NCI-H146 (cell line): ENCODE measurements around the gene PRR15.
"Not testable (repeated sequence)": the region's sequence is repeated elsewhere in the genome, so short reads cannot be mapped to it uniquely, and the experiment has no call there.

Experiments
- DNase-seq: peaks from one replicate; lab custom pipeline; 2025; lab: John Stamatoyannopoulos, UW

Gene PRR15

GRCh38 chr7:29563590-29564495 is at the start of gene PRR15:
Gene PRR15 (plus strand): TSS chr7:29563835. CDS start chr7:29566330, 2,495 bp downstream.
- DNase-seq, result peak; percentile 57

GRCh38 chr7:29516491-29516890 is 47.1 kb upstream of the PRR15 start:
- DNase-seq, result no peak

GRCh38 chr7:29518616-29519015 is 45.0 kb upstream of the PRR15 start:
- DNase-seq, result no peak

- no peak for DNase-seq
These were observed 39.9 kb upstream of the PRR15 start for GRCh38 chr7:29523728-29524127.

- DNase-seq, result no peak
These were observed 36.0 kb upstream of the PRR15 start for GRCh38 chr7:29527505-29528108.

GRCh38 chr7:29528526-29528925 is 35.1 kb upstream of the PRR15 start:
- DNase-seq, result not testable (repeated sequence)

GRCh38 chr7:29538389-29538788 is 25.2 kb upstream of the PRR15 start:
- DNase-seq, result no peak

GRCh38 chr7:29539471-29539870 is 24.2 kb upstream of the PRR15 start:
- DNase-seq, result no peak

GRCh38 chr7:29547421-29547820 is 16.2 kb upstream of the PRR15 start:
- DNase-seq, result no peak

GRCh38 chr7:29548823-29549222 is 14.8 kb upstream of the PRR15 start:
- no peak for DNase-seq

GRCh38 chr7:29552392-29552791 is 11.2 kb upstream of the PRR15 start:
- DNase-seq, result no peak

GRCh38 chr7:29555061-29555460 is 8.6 kb upstream of the PRR15 start:
- DNase-seq, result no peak

GRCh38 chr7:29556405-29557195 is 7.0 kb upstream of the PRR15 start:
- DNase-seq, result no peak

GRCh38 chr7:29557954-29558353 is 5.7 kb upstream of the PRR15 start:
- no peak for DNase-seq

GRCh38 chr7:29561271-29561670 is 2.4 kb upstream of the PRR15 start:
- no peak for DNase-seq

- DNase-seq, result no peak
These were observed 1.3 kb upstream of the PRR15 start for GRCh38 chr7:29562307-29562706.

- DNase-seq, result no peak
These were observed 1.0 kb downstream of the PRR15 start for GRCh38 chr7:29564496-29565223.

GRCh38 chr7:29565224-29565630 is 1.6 kb downstream of the PRR15 start:
- DNase-seq, result no peak

GRCh38 chr7:29565634-29565981 is 2.0 kb downstream of the PRR15 start:
- no peak for DNase-seq

GRCh38 chr7:29565982-29566746 is 2.5 kb downstream of the PRR15 start:
- DNase-seq, result no peak

GRCh38 chr7:29567174-29567573 is 3.5 kb downstream of the PRR15 start:
- DNase-seq, result no peak
